K562 (cell line): ENCODE measurements around the gene EVL. TPM values are rescaled to one million over a fixed set of nuclear protein-coding genes. Genes with fewer than 3 reads are reported as not detected.

ENCODE experiments used
- ATAC-seq: fragments of 200-7000 bp; cut with Tn5 transposase; 3 replicates; pipeline ENCODE4 v1.9.1; 2020; ENCODE audit warnings: moderate library complexity
- BruUV-seq: library from RNA; stranded (reverse); fragments of 400-500 nt; replicated peaks from 2 replicates; lab custom pipeline; 2021; lab: Mats Ljungman, UMichigan
- CTCF ChIA-PET: fragments of 300-600 bp; formaldehyde crosslinking; extraction: SDS; loops from one replicate; lab custom pipeline; 2021; ENCODE audit warnings: low intra/inter-chr PET ratio; lab: Yijun Ruan, JAX
- POLR2A ChIA-PET: fragments of 300-600, 350-650 bp; sonication (Branson Sonifier 250); formaldehyde crosslinking; extraction: SDS; loops from one replicate; lab custom pipeline; 2021; ENCODE audit warnings: antibody characterized with exemption, inconsistent platforms; lab: Yijun Ruan, JAX
- DNase-seq, 4 experiments: peaks; one replicate each; pipeline versions ENCODE4 v3.0.0 to v3.0.0-alpha.2; 2011 to 2018; ENCODE audit warnings: low spot score in 3 of 4, mixed read lengths in 3 of 4; ENCODE audit errors: extremely low read depth in 1 of 4
- FAIRE-seq: peaks from 2 replicates; lab custom pipeline; 2011; peaks lifted over from hg19 to GRCh38; lab: Jason Lieb, UNC
- H2AFZ ChIP-seq: 2 replicates; pipeline ENCODE4 v1.6.0; 2011; ENCODE audit warnings: low read depth, low read length, control low read depth, inconsistent platforms
- H3K27ac ChIP-seq: fragments of 200-600 bp; 3 replicates; pipeline ENCODE4 v1.8.0; 2011; ENCODE audit warnings: low read depth, mild to moderate bottlenecking, control low read depth, inconsistent platforms, low read length, moderate library complexity, mixed read lengths; ENCODE audit errors: extremely low read depth
- H3K27me3 ChIP-seq, 2 experiments: fragments of 300-600 bp in 1 of 2; 2 replicates in 1 of 2; 3 replicates in 1 of 2; pipeline versions ENCODE4 v1.6.0 to v1.8.0; 2011; ENCODE audit warnings: inconsistent platforms in 2 of 2, low read length in 2 of 2, mild to moderate bottlenecking in 1 of 2, mixed read lengths in 1 of 2, moderate library complexity in 1 of 2; ENCODE audit not compliant: control insufficient read depth in 2 of 2, insufficient read depth in 2 of 2
- H3K36me3 ChIP-seq: fragments of 300-600 bp; 3 replicates; pipeline ENCODE4 v1.8.0; 2011; ENCODE audit warnings: mild to moderate bottlenecking, low read length, inconsistent platforms; ENCODE audit not compliant: control insufficient read depth, insufficient read depth
- H3K4me1 ChIP-seq, 2 experiments: fragments of 200-600 bp in 1 of 2; replicated peaks in 1 of 2; 2 replicates in 1 of 2; 3 replicates in 1 of 2; pipeline versions ENCODE4 v1.5.1 to v1.8.0; 2011; ENCODE audit warnings: inconsistent platforms in 2 of 2, low read length in 2 of 2, mild to moderate bottlenecking in 1 of 2, mixed read lengths in 1 of 2, moderate library complexity in 1 of 2; ENCODE audit not compliant: control insufficient read depth in 2 of 2, insufficient read depth in 2 of 2
- H3K4me2 ChIP-seq: 2 replicates; pipeline ENCODE4 v1.6.1; 2011; ENCODE audit warnings: low read length, control low read depth, inconsistent platforms, mixed read lengths; ENCODE audit not compliant: insufficient read depth
- H3K4me3 ChIP-seq: fragments of 200-600 bp; sonication (generic), shearing (Covaris generic); 2 replicates; pipeline ENCODE4 v1.5.1; 2016; ENCODE audit warnings: control low read depth, inconsistent platforms
- H3K79me2 ChIP-seq: fragments of 200-600 bp; 3 replicates; pipeline ENCODE4 v1.8.0; 2011; ENCODE audit warnings: low read length, inconsistent platforms; ENCODE audit not compliant: control insufficient read depth, insufficient read depth
- H3K9ac ChIP-seq, 2 experiments: 2 replicates each; pipeline versions ENCODE4 v1.6.0 to v1.6.1; 2011; ENCODE audit warnings: low read depth in 2 of 2, low read length in 2 of 2, control low read depth in 1 of 2, inconsistent platforms in 1 of 2, mild to moderate bottlenecking in 1 of 2, mixed read lengths in 1 of 2; ENCODE audit not compliant: insufficient read depth in 1 of 2
- H3K9me1 ChIP-seq: one replicate; pipeline ENCODE4 v1.6.0; 2011; ENCODE audit warnings: inconsistent platforms, mild to moderate bottlenecking, low read length, moderate library complexity; ENCODE audit not compliant: control insufficient read depth, insufficient read depth
- H3K9me3 ChIP-seq: replicated peaks from 2 replicates; pipeline ENCODE4 v1.5.1; 2011; ENCODE audit warnings: low read depth, low read length, inconsistent platforms; ENCODE audit not compliant: control insufficient read depth, insufficient read depth
- H4K20me1 ChIP-seq: replicated peaks from 2 replicates; pipeline ENCODE4 v1.6.1; 2011; ENCODE audit warnings: low read length, inconsistent platforms, mixed read lengths; ENCODE audit not compliant: control insufficient read depth, insufficient read depth
- CUX1 ChIP-seq: fragments of 200-800 bp; sonication (Bioruptor generic); IDR thresholded peaks from 2 replicates; pipeline ENCODE4 v1.6.1; 2016; ENCODE audit warnings: missing genetic modification characterization, missing compliant biosample characterization
- DIDO1 ChIP-seq: fragments of 450-650 bp; IDR thresholded peaks from 2 replicates; pipeline ENCODE4 v1.6.1; 2016; ENCODE audit warnings: low read depth, missing biosample characterization, missing genetic modification characterization
- E2F6 ChIP-seq, 2 experiments: IDR thresholded peaks; 2 replicates each; pipeline ENCODE4 v1.6.1; 2011; ENCODE audit warnings: borderline replicate concordance in 1 of 2, control low read depth in 1 of 2, low read depth in 1 of 2, low read length in 1 of 2, mild to moderate bottlenecking in 1 of 2, mixed read lengths in 1 of 2, moderate library complexity in 1 of 2; ENCODE audit not compliant: insufficient read depth in 1 of 2, insufficient read length in 1 of 2, poor library complexity in 1 of 2, severe bottlenecking in 1 of 2; ENCODE audit errors: extremely low read depth in 1 of 2
- KDM1A ChIP-seq, 2 experiments: fragments of 450-650 bp; IDR thresholded peaks; 2 replicates each; pipeline ENCODE4 v1.6.1; 2016; ENCODE audit warnings: mild to moderate bottlenecking in 2 of 2
- MCM2 ChIP-seq: fragments of 450-650 bp; IDR thresholded peaks from 2 replicates; pipeline ENCODE4 v1.6.1; 2017; ENCODE audit warnings: low read depth, mild to moderate bottlenecking
- MIER1 ChIP-seq: fragments of 450-650 bp; IDR thresholded peaks from 2 replicates; pipeline ENCODE4 v1.6.1; 2016; ENCODE audit warnings: antibody characterized with exemption, mild to moderate bottlenecking, low read depth
- MLX ChIP-seq, 2 experiments: fragments of 450-650 bp in 1 of 2; sonication (generic) in 1 of 2; formaldehyde crosslinking; conservative IDR thresholded peaks; 2 replicates each; pipeline versions ENCODE4 v1.4.0 to v1.8.1; 2020 to 2022; ENCODE audit warnings: mild to moderate bottlenecking in 1 of 2, missing genetic modification reagents in 1 of 2
- SMAD2 ChIP-seq: fragments of 150-350 bp; IDR thresholded peaks from 2 replicates; pipeline ENCODE4 v1.6.1; 2014; ENCODE audit warnings: low read depth, mild to moderate bottlenecking, low read length
- ZNF121 ChIP-seq: sonication (generic); formaldehyde crosslinking; conservative IDR thresholded peaks from 2 replicates; pipeline ENCODE4 v1.8.0; 2022; ENCODE audit warnings: missing genetic modification reagents
- ZNF280A ChIP-seq: fragments of 450-650 bp; IDR thresholded peaks from 2 replicates; pipeline ENCODE4 v1.6.1; 2018; ENCODE audit warnings: mild to moderate bottlenecking, low read depth; ENCODE audit not compliant: partially characterized antibody
- ZNF408 ChIP-seq: fragments of 250-450 bp; sonication (Bioruptor Pico); IDR thresholded peaks from 2 replicates; pipeline ENCODE4 v1.4.0; 2020; ENCODE audit warnings: low read depth, mild to moderate bottlenecking, moderate library complexity
- ZNF507 ChIP-seq: conservative IDR thresholded peaks from 2 replicates; pipeline ENCODE4 v1.6.1; 2017; ENCODE audit warnings: missing genetic modification characterization, missing compliant biosample characterization
- WGBS: fragments of 100-300 bp; shearing (Covaris generic); methylation state at CpG from one replicate; pipeline ENCODE4 v1.1.6; 2016; ENCODE audit warnings: low coverage, mixed read lengths; ENCODE audit not compliant: insufficient coverage; ENCODE audit errors: missing lambda C conversion rate; 5-methylcytosine and 5-hydroxymethylcytosine counted together
- in situ Hi-C: fragments of 300-500 bp; cut with MboI; formaldehyde crosslinking; loops from 4 replicates; pipeline ENCODE4 v1.15.0; 2018; ENCODE audit warnings: inconsistent platforms, mixed read lengths
- intact Hi-C: fragments of 100-400 bp; cut with micrococcal nuclease; formaldehyde crosslinking; loops from 2 replicates; pipeline ENCODE4 v1.14.2; 2022
- polyA plus RNA-seq, 8 experiments: library from polyadenylated mRNA; depleted of rRNA in 4 of 8; stranded (reverse) in 5 of 8; unstranded in 3 of 8; fragments of >200 nt; fragmentation: Nextera tagmentation in 2 of 8; fragmentation: Illumina TruSeq in 1 of 8; extraction: Ambion mirVana in 2 of 8; extraction: Trizol in 1 of 8; gene quantifications; 2 replicates each; pipeline versions ENCODE4 v1.2.1 to v1.2.3, GENCODE V29; 2011 to 2014; ENCODE audit warnings: inconsistent platforms in 1 of 8, missing spikeins in 1 of 8
- total RNA-seq, 7 experiments: library from RNA; depleted of rRNA in 6 of 7; stranded (reverse); fragments of >200 nt in 6 of 7; fragmentation: Illumina TruSeq in 2 of 7; extraction: Trizol in 2 of 7; gene quantifications; 2 replicates each; pipeline versions ENCODE4 v1.2.1 to v1.2.3, GENCODE V29; 2011 to 2021; ENCODE audit warnings: low replicate concordance in 1 of 7

Gene EVL
- total and polyA plus RNA-seq, 9 of the 15 experiments (the other 6 are each of a cell fraction or from before 2014, with no cell fraction given): 2.9 to 43.4 (median 23.9) TPM

GRCh38 chr14:100091386-100091785 lies 26.2 kb downstream of the EVL start (continued):
- TF ChIP-seq E2F6 (IDR thresholded peaks at IDR 0.05; ENCODE audit: borderline replicate concordance in 1 of 2, extremely low read depth in 1 of 2, insufficient read depth in 1 of 2, insufficient read length in 1 of 2, low read depth in 1 of 2, low read length in 1 of 2, poor library complexity in 1 of 2, severe bottlenecking in 1 of 2): no peak
- no peak for TF ChIP-seq ZNF507

- Histone ChIP-seq H3K9ac (no peak overlapping the region), H3K36me3 (peaks cover 9% of the 10 kb centered on the region; the same call in 1 of the 3 replicates), H3K79me2 (no peaks in the 10 kb centered on the region), H3K4me1 (no peaks in the 10 kb centered on the region; a peak in 1 of 5 replicates), H3K4me3 (no peak overlapping the region), H3K9me1 (no peaks in the 10 kb centered on the region), H3K4me2 (no peak overlapping the region), H4K20me1 (no peaks in the 10 kb centered on the region), H3K9me3 (no peaks in the 10 kb centered on the region), H2AFZ (no peak overlapping the region), H3K27me3 (no peaks in the 10 kb centered on the region), H3K27ac (no peak overlapping the region)
- no peak for DNase-seq
- no peak for ATAC-seq
- BruUV-seq: no TSS peak
- FAIRE-seq: no peak
- in situ Hi-C loops: no loop called here
- 0% methylated on average over 1 of the region's 1 CpG for WGBS
- intact Hi-C loops: no loop called here
- POLR2A ChIA-PET: interaction anchor here (0.5 to 0.6 kb wide), 2 partner anchors 64 to 95 kb away, joined by 3 read pairs; no protein-coding TSS in a partner anchor
- CTCF ChIA-PET: no interaction called here
- TF ChIP-seq MIER1: no peak
- no peak for TF ChIP-seq SMAD2
- TF ChIP-seq KDM1A (IDR thresholded peaks at IDR 0.05): no peak
- no peak for TF ChIP-seq CUX1 (CRISPR knock-in tag)
- no peak for TF ChIP-seq MCM2
- no peak for TF ChIP-seq ZNF280A
- TF ChIP-seq MLX (CRISPR knock-in tag; conservative IDR thresholded peaks at IDR 0.05): no peak
- no peak for TF ChIP-seq ZNF408
- no peak for TF ChIP-seq DIDO1
- no peak for TF ChIP-seq ZNF121 (CRISPR knock-in tag)
Observed at GRCh38 chr14:100092832-100093231, 27.6 kb downstream of the EVL start.
